Activated gamma-delta T cell treated with anti-CD3 and anti-CD28 coated beads, Interleukin-2, amount 50 U/mL, for 16 hours (primary cell): ENCODE data around the gene COP1.

Source experiments
- DNase-seq: peaks from one replicate; pipeline ENCODE4 v3.0.0-alpha.2; 2020; ENCODE audit warnings: low read depth

The COP1 gene

GRCh38 chr1:176199707-176200106 is 7.4 kb downstream of the COP1 start:
- DNase-seq: no peak

DNA sequence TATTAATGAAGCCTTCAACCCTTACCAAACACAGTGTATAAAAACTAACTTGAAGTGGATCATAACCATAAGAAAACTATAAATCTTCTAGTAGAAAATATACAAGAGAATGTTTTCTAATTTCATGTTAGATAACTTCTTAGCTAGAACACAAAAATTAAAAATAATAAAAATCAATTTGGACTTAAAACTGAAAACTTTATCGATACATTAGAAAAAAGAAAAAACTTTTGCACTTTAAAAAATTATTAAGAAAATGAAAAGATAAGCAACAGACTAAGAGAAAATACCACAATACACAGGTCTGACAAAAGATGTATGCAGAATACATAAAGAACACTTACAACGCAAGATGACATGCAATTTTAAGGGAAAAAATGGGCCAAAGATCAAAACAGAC is 8.7 kb downstream of the COP1 start:
- DNase-seq: no peak

DNA sequence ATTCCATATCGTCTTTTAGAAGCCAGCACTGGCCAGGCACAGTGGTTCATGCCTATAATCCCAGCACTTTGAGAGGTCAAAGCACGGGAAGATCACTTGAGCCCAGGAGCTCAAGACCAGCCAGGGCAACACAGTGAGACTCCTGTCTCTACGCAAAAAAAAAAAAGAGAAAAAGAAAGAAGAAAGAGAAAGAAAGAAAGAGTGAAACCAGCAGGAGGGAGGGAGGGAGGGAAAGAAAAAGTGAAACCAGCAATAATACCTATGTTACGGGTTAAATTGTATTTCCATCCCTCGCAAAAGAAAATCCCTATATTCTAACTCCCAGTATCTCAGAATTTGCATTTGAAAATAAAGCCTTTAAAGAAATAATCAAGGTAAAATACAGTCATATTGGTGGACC is 10.4 kb downstream of the COP1 start:
- no peak for DNase-seq

GRCh38 chr1:176195547-176195946 is 11.5 kb downstream of the COP1 start:
- no peak for DNase-seq

DNA sequence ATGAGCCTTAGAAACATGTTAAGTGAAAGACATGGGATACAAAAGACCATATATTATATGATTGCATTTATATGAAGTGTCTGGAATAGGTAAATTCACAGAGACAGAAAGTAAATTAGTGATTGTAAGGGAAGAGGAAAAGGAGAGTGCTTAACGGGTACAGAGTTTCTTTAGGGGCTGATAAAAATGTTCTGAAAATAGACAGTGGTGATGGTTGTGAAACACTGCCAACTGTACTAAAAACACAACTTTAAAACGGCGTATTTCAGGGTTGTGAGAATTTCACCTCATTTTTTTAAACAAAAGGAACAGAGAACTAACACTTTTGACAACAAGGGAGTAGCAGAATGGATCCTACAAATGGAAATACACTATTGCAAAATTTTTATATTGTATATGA is 13.4 kb downstream of the COP1 start:
- no peak for DNase-seq

- DNase-seq: no peak
Measured at GRCh38 chr1:176193023-176193422, 14.1 kb downstream of the COP1 start.

- no peak for DNase-seq
Measured at GRCh38 chr1:176188604-176189003, 18.5 kb downstream of the COP1 start.

DNA sequence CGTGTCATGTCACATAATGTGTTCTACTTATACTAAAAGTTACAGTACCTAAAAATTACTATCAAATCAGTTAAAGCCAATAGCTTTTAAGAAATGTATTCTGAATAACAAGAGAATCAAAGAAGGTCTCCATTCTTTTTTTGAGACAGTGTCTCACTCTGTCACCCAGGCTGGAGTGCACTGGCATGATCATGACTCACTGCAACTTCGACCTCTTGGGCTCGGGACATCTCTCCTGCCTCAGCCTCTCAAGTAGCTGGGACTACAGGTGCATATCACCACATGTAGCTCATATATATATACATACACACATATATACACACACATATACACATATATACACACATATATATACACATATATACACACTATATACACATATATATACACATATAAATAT is 20.1 kb downstream of the COP1 start:
- no peak for DNase-seq

DNA sequence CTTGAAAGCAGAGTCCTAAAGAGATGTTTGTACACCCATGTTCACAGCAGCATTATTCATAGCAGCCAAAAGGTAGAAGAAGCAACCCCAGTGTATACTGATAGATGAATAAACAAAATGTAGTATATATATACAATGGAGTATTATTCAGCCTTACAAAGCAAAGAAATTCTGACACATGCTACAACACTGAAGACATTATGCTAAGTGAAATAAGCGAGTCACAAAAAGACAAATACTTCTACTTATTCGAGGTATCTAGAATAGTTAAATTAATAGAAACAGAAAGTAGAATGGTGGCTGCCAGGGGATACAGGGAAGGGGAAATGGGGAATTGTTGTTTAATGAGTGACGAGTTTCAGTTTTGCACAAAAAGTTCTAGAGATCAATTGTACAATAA is 23.5 kb downstream of the COP1 start:
- DNase-seq: no peak

- no peak for DNase-seq
Measured at GRCh38 chr1:176178316-176178715, 28.8 kb downstream of the COP1 start.

DNA sequence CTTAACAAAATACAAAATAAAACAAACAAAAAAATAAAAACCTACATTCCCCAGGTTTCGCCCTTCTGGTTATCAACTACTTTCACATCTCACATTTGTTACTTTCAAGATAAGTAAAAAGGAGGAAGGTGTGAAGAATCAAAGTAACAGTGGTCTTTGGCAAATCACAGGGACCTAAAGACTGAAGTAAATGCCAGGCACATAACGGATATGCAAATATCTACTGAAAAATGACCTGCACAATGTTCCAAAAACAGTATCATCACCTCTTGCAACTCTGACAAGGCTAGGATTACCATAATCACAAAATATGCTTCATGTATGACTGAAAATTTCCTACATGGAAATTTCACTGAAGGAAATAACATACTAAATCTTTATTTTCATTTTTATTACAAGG is 29.3 kb downstream of the COP1 start:
- no peak for DNase-seq

DNA sequence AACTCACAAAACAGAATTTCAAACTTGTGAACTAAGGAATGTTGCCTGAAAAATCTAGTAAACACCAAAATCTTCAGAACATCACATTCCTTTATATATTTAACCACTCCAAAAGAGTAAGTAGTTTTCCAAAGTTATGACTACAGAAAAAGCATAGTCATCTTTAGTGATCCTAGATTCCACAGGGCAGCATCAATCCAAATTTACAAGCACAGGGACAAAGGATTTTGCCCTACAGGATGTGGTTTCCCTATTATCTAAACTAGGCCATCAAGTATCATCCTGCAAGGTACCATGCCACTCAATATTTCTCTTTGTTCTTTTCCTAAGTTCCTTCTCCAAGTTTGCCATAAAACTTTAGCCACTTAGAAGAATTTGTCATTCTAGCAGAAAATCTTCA is 33.0 kb downstream of the COP1 start:
- DNase-seq: no peak

DNA sequence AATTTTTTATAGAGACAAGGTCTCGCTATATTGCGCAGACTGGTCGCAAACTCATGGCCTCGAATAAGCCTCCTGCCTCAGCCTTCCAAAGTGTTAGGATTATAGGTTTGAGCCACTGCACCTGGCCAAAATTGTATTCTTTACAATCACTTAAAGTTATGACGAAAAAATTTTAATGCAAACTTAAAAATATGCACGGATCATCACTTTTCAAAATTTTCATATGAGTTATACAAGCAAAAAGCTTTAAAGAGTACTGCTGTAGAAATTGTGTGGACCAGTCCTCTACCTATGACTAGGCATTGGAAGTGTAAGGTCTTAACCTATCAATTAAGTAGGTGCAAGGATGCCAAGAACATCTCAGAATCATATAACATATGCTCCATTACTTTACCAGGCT is 34.9 kb downstream of the COP1 start:
- DNase-seq: no peak

GRCh38 chr1:176167210-176167609 is 39.9 kb downstream of the COP1 start:
- no peak for DNase-seq

- DNase-seq: no peak
Measured at GRCh38 chr1:176165573-176165972, 41.5 kb downstream of the COP1 start.

DNA sequence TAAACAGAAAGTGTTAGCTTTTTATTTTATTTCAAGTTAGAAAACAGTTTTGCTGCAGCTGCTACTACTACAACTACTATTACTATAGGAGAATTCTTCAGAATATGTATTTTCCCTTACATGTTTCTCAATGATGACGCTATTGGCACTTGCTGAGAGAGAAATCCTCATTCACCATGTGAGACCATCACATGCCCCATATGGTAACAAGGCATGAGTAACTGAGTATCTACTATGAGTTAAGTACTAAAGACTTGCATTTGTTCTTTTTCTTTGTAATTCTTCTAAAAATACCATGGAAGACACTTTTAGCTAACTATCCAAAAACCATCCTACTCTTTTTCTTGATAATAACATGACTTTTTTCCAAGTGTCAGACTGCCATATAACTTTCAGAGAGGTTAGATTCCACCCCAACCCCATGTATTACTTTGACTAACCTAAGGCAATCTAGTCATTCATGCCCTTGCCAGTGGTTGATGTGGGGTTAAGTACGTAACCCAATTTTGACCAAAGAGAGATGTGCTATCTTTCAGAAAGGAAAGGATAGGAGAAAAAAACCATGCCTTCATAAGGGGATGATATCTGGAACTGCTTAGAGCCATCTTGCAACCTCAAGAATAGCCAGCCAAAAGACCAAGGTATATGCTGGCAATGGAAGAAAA is 42.9 kb downstream of the COP1 start:
- no peak for DNase-seq

DNA sequence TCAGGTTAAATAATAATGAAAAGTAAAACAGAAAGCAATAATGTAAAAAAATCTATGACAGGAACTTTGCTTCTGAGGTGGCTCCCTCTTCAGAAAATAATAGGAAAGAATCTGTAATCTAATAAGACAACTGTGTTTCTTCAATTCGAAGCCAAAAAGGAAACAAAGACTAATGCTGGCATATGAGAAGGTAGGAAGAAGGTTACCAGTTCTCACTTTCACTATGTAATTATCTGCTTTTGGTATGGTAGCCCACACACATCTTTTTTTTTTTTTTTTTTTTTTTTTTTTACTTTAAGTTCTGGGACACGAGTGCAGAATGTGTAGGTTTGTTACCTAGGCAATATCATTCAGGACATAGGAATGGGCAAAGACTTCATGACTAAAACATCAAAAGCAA is 47.1 kb downstream of the COP1 start:
- DNase-seq: no peak

DNA sequence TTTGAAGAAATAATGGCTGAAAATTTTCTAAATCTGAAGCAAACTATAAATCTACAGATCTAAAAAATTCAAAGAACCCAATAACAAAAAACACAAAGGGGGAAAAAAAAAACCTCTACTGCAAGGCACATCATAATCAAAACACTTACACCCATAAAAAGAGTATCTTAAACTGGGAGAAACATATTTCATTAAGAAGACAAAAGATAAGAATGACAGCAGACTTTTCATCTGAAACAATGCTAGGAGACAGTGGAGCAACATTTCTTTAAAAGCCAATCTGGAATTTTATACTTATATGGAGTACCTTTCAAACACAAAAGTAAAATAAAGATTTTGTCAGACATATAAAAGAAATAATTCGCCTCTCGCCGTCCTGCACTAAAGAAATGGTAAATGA is 49.1 kb downstream of the COP1 start:
- no peak for DNase-seq

DNA sequence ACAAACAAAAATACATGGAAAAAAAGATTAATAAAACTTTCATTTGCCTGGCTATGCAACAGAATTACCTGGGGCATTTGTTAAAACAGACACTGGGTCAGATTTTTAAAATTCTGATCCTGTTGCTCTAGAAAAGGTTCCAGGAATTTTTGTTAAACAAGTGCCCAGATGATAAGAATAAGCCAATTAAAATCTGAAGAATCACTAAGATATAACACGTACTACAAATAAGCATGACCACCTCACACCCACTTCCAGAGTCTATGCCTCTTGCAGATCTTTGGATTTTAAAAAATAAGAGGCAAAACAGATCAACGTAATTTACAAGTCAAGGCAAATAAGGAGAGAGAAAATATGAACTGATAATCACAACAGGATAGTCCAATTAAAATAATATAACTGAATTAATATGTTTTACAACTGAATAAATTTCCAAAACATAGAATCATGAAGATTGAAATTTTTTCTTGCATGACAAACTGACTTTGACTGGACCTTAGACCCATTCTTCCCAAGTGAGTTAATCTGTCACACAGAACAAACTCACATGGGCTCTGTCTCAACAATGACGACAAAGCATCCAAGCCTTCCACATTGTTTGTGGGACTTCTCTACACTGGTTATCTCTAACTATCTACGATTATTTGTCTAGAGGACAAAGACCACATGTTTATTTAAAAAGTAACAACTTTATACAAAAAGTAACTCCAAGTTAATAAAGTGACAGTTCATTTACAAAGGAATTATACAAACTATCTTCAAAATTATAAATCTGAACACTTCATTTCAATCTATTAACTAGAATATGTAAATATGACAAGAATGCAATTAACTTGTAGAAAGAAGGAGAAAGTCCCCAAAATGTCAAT is 56.9 kb downstream of the COP1 start:
- no peak for DNase-seq

GRCh38 chr1:176144526-176144925 is 62.6 kb downstream of the COP1 start:
- no peak for DNase-seq

DNA sequence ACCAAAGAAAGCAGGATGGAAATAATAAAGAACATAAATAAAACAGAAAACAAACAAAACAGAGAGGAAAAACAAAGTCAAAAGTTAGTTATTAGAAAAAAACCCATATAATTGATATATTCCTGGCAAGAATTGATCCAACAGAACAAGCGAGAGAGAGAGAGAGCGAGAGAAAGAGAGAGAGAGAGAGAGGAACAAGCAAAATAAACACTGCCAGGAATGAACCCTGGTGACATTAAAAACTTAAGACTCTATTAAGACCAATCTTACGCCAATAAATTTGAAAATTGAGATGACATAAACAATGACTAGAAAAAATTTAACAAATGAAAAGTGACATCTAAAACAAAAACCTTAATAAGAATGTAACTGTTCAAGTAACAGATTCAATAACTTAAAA is 64.1 kb downstream of the COP1 start:
- DNase-seq: no peak

DNA sequence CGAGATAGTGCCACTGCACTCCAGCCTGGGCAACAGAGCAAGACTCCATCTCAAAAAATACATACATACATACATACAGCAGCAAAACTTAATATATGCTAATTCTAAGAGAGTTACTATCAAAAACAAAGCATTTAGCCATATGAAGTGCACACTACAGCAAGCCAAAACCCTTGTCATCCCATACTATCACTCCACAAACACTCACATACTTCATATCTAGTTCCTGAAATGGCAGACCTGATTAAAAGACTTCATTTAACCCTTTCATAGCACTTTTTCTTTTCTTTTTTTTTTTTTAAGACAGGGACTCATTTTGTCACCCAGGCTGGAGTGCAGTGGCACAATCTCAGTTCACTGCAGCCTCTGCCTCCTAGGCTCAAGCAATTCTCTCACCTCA is 65.6 kb downstream of the COP1 start:
- no peak for DNase-seq

DNA sequence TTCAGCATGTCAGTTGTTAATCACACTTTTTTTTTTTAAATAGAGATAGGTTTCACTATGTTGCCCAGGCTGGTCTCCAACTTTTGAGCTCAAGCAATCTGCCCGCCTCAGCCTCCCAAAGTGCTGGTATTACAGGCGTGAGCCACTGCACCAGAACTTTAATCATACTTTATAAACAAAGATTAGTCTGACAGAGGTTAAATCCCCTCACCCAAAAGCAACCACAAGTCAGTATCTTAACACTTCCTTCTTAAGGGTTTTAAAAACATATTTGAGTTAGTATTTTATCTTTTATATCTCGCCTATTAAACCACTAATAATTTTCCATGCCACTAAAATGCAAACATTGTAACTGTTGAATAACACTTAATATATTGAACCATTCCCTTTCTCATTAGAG is 70.2 kb downstream of the COP1 start:
- DNase-seq: no peak

DNA sequence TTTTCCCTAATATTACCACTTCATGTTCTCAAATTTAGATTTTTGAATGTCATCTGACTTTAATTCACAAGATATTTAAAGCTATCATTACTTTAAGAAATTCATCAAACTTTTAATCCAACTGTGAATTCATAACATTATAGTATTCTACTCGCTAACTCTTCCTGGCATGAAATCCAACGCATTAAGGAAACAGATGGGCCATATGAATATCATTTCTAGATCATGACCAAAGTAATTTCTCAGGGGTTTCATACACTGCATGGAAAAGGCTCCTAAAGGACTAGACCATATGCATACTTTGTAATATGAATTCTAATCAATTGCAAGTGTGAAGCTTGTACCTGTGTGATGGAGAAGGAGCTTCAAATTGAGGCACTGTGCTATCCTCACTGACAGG is 72.4 kb downstream of the COP1 start:
- no peak for DNase-seq
